Ishikawa (cell line): ENCODE results near the gene ANKRD13A.

ENCODE experiments used
- EGR1 ChIP-seq: IDR thresholded peaks from 2 replicates; pipeline ENCODE4 v1.6.1; 2012
- RAD21 ChIP-seq: IDR thresholded peaks from 2 replicates; pipeline ENCODE4 v1.6.1; 2012; ENCODE audit warnings: low read depth
- TAF1 ChIP-seq: IDR thresholded peaks from 2 replicates; pipeline ENCODE4 v1.6.1; 2012; ENCODE audit warnings: low read depth, mild to moderate bottlenecking
- TEAD4 ChIP-seq: IDR thresholded peaks from 2 replicates; pipeline ENCODE4 v1.6.1; 2012
- USF1 ChIP-seq: IDR thresholded peaks from 2 replicates; pipeline ENCODE4 v1.6.1; 2012
- ZBTB7A ChIP-seq: IDR thresholded peaks from 2 replicates; pipeline ENCODE4 v1.6.1; 2012; ENCODE audit warnings: low read depth

GRCh38 chr12:110058875-110059615 is 59.8 kb downstream of the ANKRD13A start:
- TF ChIP-seq TEAD4 (no peak), USF1 (no peak), ZBTB7A (no peak), RAD21 (no peak), TAF1 (no peak), EGR1 (no peak)
